CD14-positive monocyte (primary cell): ENCODE data around the gene SH2D1B. TPM values are rescaled to one million over a fixed set of nuclear protein-coding genes. Genes with fewer than 3 reads are reported as not detected.
A peak's percentile ranks its signal among the peaks of the same experiment; 100 is the strongest.

Experiments
- DNase-seq, 3 donors: peaks; one replicate each; pipeline ENCODE4 v3.0.0-alpha.2; 2011 to 2022
- H2AFZ ChIP-seq: 2 replicates; pipeline ENCODE4 v1.6.0; 2012; ENCODE audit warnings: mild to moderate bottlenecking, low read depth, low read length, inconsistent platforms; ENCODE audit not compliant: insufficient read depth, poor library complexity, severe bottlenecking
- H3K27ac ChIP-seq, 2 donors: 1 replicate in 1 of 2; 2 replicates in 1 of 2; pipeline ENCODE4 v1.5.1; 2012 to 2013; ENCODE audit warnings: low read length in 2 of 2, control low read depth in 1 of 2, inconsistent platforms in 1 of 2, low read depth in 1 of 2, mild to moderate bottlenecking in 1 of 2
- H3K27me3 ChIP-seq, 2 donors: one replicate each; pipeline versions ENCODE4 v1.6.0 to v1.6.1; 2011 to 2013; ENCODE audit warnings: low read length in 2 of 2; ENCODE audit not compliant: control insufficient read depth in 2 of 2, insufficient read depth in 2 of 2
- H3K36me3 ChIP-seq, 2 donors: replicated peaks in 1 of 2; 1 replicate in 1 of 2; 2 replicates in 1 of 2; pipeline versions ENCODE4 v1.5.1 to v1.6.1; 2012 to 2013; ENCODE audit warnings: low read length in 2 of 2, control low read depth in 1 of 2, inconsistent platforms in 1 of 2, mild to moderate bottlenecking in 1 of 2; ENCODE audit not compliant: insufficient read depth in 2 of 2, control insufficient read depth in 1 of 2
- H3K4me1 ChIP-seq, 2 donors: 1 replicate in 1 of 2; 2 replicates in 1 of 2; pipeline versions ENCODE4 v1.5.1 to v1.6.1; 2012 to 2013; ENCODE audit warnings: low read length in 2 of 2, control low read depth in 1 of 2, inconsistent platforms in 1 of 2, mild to moderate bottlenecking in 1 of 2, moderate library complexity in 1 of 2; ENCODE audit not compliant: insufficient read depth in 2 of 2, control insufficient read depth in 1 of 2
- H3K4me2 ChIP-seq: replicated peaks from 2 replicates; pipeline ENCODE3; 2012; ENCODE audit warnings: low read length, moderate library complexity, mild to moderate bottlenecking; ENCODE audit not compliant: poor library complexity, severe bottlenecking; ENCODE audit errors: extremely low read depth
- H3K4me3 ChIP-seq, 3 experiments: fragments of 200-600 bp in 1 of 3; sonication (generic) in 1 of 3; replicated peaks in 1 of 3; 1 replicate in 2 of 3; 2 replicates in 1 of 3; pipeline ENCODE4 v1.5.1; 2011 to 2013; ENCODE audit warnings: low read length in 3 of 3, mild to moderate bottlenecking in 3 of 3, control low read depth in 2 of 3, low read depth in 2 of 3, inconsistent platforms in 1 of 3, moderate library complexity in 1 of 3
- H3K79me2 ChIP-seq: 2 replicates; pipeline ENCODE4 v1.6.0; 2012; ENCODE audit warnings: mild to moderate bottlenecking, control low read depth, inconsistent platforms, low read length, moderate library complexity; ENCODE audit not compliant: insufficient read depth
- H3K9ac ChIP-seq: 2 replicates; pipeline ENCODE4 v1.6.0; 2017; ENCODE audit warnings: low read length, mild to moderate bottlenecking; ENCODE audit not compliant: insufficient read depth, poor library complexity, severe bottlenecking
- H3K9me3 ChIP-seq, 2 donors: replicated peaks in 1 of 2; 1 replicate in 1 of 2; 2 replicates in 1 of 2; pipeline versions ENCODE4 v1.5.1 to v1.6.1; 2012 to 2013; ENCODE audit warnings: low read length in 2 of 2, control low read depth in 1 of 2; ENCODE audit not compliant: control insufficient read depth in 1 of 2, insufficient read depth in 1 of 2
- H4K20me1 ChIP-seq: 2 replicates; pipeline ENCODE4 v1.6.0; 2012; ENCODE audit warnings: mild to moderate bottlenecking, low read length, control low read depth, moderate library complexity; ENCODE audit not compliant: insufficient read depth
- H3K27ac Mint-ChIP-seq, 7 donors: one replicate each; pipeline ENCODE4 v1.8.0; 2020; ENCODE audit warnings: mild to moderate bottlenecking in 7 of 7, mixed read lengths in 7 of 7, moderate library complexity in 6 of 7, inconsistent platforms in 2 of 7
- H3K27me3 Mint-ChIP-seq, 3 donors: one replicate each; pipeline ENCODE4 v1.8.0; 2021 to 2022; ENCODE audit warnings: low read depth in 3 of 3, mild to moderate bottlenecking in 3 of 3, mixed read lengths in 3 of 3, moderate library complexity in 3 of 3, inconsistent platforms in 1 of 3
- H3K36me3 Mint-ChIP-seq, 2 donors: one replicate each; pipeline ENCODE4 v1.8.0; 2020; ENCODE audit warnings: mixed read lengths in 2 of 2, inconsistent platforms in 1 of 2, mild to moderate bottlenecking in 1 of 2
- H3K4me1 Mint-ChIP-seq: one replicate; pipeline ENCODE4 v1.8.0; 2020; ENCODE audit warnings: mild to moderate bottlenecking, mixed read lengths
- H3K4me3 Mint-ChIP-seq, 2 donors: one replicate each; pipeline ENCODE4 v1.8.0; 2020; ENCODE audit warnings: mild to moderate bottlenecking in 2 of 2, mixed read lengths in 2 of 2, moderate library complexity in 1 of 2
- H3K9me3 Mint-ChIP-seq, 7 donors: one replicate each; pipeline ENCODE4 v1.8.0; 2020 to 2022; ENCODE audit warnings: mixed read lengths in 7 of 7, mild to moderate bottlenecking in 6 of 7, moderate library complexity in 6 of 7, inconsistent platforms in 2 of 7
- WGBS: methylation state at CpG from one replicate; pipeline ENCODE4 v1.1.5; 2013; ENCODE audit warnings: missing lambda C conversion rate; ENCODE audit not compliant: insufficient coverage; 5-methylcytosine and 5-hydroxymethylcytosine counted together
- intact Hi-C, 2 donors: fragments of 100-400 bp; cut with micrococcal nuclease; formaldehyde crosslinking; loops; one replicate each; pipeline versions ENCODE4 v1.15.0 to v1.15.1; 2023
- polyA plus RNA-seq, 3 donors: library from polyadenylated mRNA; depleted of rRNA in 1 of 3; unstranded in 2 of 3; stranded (reverse) in 1 of 3; fragments of 300-500 nt in 2 of 3; fragments of >200 nt in 1 of 3; fragmentation: Illumina TruSeq in 2 of 3; gene quantifications; 1 replicate in 2 of 3; 2 replicates in 1 of 3; pipeline ENCODE4 v1.2.3, GENCODE V29; 2012 to 2021
- TF ChIP-seq, protein P1 (sequence below): fragments of 200-600 bp; IDR thresholded peaks from one replicate; pipeline ENCODE4 v1.8.0; 2022; ENCODE audit warnings: antibody characterized with exemption, mild to moderate bottlenecking

SH2D1B gene
- polyA plus RNA-seq, 3 donors = 0.88 to 2.9 (median 1.7) TPM

DNA sequence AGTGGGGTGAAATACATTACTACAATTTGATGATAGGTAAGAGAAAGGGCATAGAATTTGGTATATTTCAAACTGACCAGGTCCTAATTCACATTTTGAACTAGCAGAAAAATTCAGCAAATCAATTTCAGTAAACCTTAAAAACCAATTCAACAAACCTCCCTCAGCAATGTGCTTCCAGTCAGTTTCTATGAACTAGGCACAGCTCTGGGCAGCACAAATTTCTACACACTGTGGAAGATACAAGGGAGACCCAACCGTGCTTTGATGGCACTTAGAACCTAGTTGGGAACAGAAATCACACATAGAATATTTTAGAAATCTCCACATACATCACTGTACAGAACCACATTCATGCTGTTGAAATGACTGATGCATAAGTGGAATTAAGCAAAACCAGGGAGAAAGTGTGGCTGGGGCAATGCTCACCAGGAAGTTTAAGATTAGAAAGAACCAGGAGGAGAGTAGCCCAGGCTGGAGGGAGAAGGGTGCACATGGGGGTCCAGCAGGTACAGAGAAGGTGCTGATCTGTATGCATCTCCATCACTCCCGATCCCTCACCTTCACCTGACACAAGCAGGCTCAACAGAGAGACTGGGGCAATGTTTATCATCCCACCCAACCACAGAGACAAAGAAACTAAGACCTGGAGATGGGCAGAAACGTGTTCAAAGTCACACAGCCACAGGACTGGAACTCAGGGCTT lies 15.6 kb downstream of the SH2D1B start:
- Histone ChIP-seq H3K27me3 (peaks cover 4 to 6% of the 10 kb centered on the region in 2 donors), H3K79me2 (no peaks in the 10 kb centered on the region), H3K9ac (no peak overlapping the region), H2AFZ (no peak overlapping the region), H3K4me3 (no peak overlapping the region), H3K36me3 (no peaks in the 10 kb centered on the region), H4K20me1 (no peaks in the 10 kb centered on the region), H3K4me2 (no peak overlapping the region), H3K27ac (no peak overlapping the region), H3K9me3 (no peaks in the 10 kb centered on the region), H3K4me1 (peaks cover 0 to 5% of the 10 kb centered on the region in 2 donors)
- intact Hi-C loops = no loop called here
- WGBS = 90% methylated on average over 2 of the region's 3 CpGs
- Mint-ChIP-seq H3K4me3 (no peak overlapping the region), H3K4me1 (peaks cover 11% of the 10 kb centered on the region), H3K27ac (no peak overlapping the region), H3K36me3 (no peaks in the 10 kb centered on the region), H3K27me3 (peaks cover 7 to 33% (median 18%) of the 10 kb centered on the region in 3 donors), H3K9me3 (no peaks in the 10 kb centered on the region)
- TF ChIP-seq, protein P1, sequence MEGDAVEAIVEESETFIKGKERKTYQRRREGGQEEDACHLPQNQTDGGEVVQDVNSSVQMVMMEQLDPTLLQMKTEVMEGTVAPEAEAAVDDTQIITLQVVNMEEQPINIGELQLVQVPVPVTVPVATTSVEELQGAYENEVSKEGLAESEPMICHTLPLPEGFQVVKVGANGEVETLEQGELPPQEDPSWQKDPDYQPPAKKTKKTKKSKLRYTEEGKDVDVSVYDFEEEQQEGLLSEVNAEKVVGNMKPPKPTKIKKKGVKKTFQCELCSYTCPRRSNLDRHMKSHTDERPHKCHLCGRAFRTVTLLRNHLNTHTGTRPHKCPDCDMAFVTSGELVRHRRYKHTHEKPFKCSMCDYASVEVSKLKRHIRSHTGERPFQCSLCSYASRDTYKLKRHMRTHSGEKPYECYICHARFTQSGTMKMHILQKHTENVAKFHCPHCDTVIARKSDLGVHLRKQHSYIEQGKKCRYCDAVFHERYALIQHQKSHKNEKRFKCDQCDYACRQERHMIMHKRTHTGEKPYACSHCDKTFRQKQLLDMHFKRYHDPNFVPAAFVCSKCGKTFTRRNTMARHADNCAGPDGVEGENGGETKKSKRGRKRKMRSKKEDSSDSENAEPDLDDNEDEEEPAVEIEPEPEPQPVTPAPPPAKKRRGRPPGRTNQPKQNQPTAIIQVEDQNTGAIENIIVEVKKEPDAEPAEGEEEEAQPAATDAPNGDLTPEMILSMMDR = no peak
- DNase-seq = no peak

DNA sequence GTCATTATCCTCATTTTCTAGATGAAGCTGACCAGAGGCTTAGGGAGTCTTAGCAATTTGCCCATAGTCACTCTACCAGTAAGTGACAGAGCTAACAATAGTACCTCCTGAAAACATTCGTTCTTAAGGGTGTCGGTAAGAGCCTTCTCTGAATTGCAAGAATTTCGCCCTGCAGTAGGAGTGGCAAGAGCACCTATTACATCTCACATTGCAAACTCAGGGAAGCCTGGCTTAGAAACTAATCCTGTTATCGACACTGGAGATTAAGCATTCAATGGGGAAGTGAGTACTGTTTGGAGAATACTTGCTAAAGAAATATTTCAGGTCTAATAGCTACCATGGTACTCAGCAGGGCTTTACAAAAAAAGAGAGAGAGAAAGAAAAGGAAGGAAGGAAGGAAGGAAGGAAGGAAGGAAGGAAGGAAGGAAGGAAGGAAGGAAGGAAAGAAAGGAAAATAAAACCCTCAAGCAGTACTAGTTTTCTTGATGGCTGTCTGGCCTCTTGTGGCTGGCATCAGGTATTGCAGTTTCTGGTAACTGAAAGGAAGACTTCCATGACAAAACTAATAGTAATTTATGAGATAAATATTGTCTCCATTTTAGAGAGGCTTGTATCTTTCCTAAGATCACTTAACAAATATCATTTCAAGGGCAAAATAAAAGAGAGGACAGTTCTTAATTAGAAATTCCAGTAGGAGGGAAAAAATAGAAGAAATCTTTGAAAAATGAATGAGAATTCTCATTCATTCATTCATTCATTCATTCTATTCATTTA lies 20.0 kb downstream of the SH2D1B start:
- H3K4me1 ChIP-seq = peaks cover 7 to 24% of the 10 kb centered on the region in 2 donors
- peak overlapping the region; percentile 17 for H3K4me2 ChIP-seq
- no peaks in the 10 kb centered on the region for H3K36me3 Mint-ChIP-seq
- intact Hi-C loops = loop anchor here (5.0 kb wide), 1 partner anchor 335 kb away; no protein-coding TSS in a partner anchor
- H3K27ac Mint-ChIP-seq = no peak overlapping the region
- DNase-seq = peak; percentile 16 to 43 (median 30)
- peaks cover 0 to 3% of the 10 kb centered on the region in 2 donors for H3K27me3 ChIP-seq
- no peak overlapping the region for H3K4me3 Mint-ChIP-seq
- no peak overlapping the region for H2AFZ ChIP-seq
- TF ChIP-seq, protein P1 = peak; percentile 77
- H3K4me3 ChIP-seq = peak overlapping the region in 1 of 3 experiments; percentile 19
- peaks cover 30% of the 10 kb centered on the region for H3K4me1 Mint-ChIP-seq
- peaks cover 5 to 13% (median 5%) of the 10 kb centered on the region in 3 donors for H3K27me3 Mint-ChIP-seq
- 94% methylated on average over 2 of the region's 4 CpGs for WGBS
- no peak overlapping the region for H3K9ac ChIP-seq
- no peaks in the 10 kb centered on the region for H3K79me2 ChIP-seq
- no peaks in the 10 kb centered on the region for H3K9me3 Mint-ChIP-seq
- H3K9me3 ChIP-seq = no peaks in the 10 kb centered on the region
- no peaks in the 10 kb centered on the region for H3K36me3 ChIP-seq
- H4K20me1 ChIP-seq = no peaks in the 10 kb centered on the region
- no peak overlapping the region for H3K27ac ChIP-seq
